ENCODE measurements around the gene SLC1A4.

SLC1A4 gene

DNA sequence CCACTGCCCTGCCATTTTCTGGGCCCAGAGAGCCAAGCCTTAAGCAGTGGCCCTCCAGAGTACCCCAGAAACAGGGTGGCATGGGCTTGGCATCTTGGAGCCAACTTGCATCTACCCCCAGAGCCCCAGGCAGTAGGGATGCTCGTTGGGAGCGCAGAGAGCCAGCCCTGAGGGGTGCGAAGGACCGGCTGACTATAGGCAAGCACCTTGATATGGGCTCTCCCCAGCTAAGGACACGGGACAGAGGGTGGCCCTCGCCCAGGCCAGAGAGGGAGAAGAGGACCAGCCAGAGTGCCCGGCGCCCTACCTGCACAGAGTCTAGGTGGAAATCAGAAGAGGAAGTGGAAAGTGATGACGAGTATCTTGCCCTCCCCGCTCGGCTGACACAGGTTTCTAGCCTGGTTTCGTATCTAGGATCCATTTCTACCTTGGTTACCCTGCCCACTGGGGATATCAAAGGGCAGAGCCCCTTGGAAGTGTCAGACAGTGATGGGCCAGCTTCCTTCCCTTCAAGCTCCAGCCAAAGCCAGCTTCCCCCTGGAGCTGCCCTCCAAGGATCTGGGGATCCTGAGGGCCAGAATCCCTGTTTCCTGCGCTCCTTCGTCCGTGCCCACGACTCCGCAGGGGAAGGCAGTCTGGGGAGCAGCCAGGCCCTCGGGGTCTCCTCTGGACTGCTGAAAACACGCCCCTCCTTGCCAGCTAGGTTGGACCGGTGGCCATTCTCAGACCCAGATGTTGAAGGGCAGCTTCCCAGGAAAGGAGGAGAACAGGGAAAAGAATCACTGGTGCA lies 83.2 kb downstream of the SLC1A4 start:
- TF ChIP-seq POU2F2 (IDR thresholded peaks at IDR 0.05; ENCODE audit: low read depth, low read length) (no peak), SPI1 (IDR thresholded peaks at IDR 0.05; ENCODE audit: low read depth, low read length) (peak; percentile 95)
- FAIRE-seq, result peak; percentile 33
- DNase-seq (ENCODE audit: insufficient read length, low spot score), result peak; percentile 40
